Embryonic facial prominence (tissue), 1 donor: ENCODE measurements around the gene ARHGAP4.

Experiments used
- DNase-seq: peaks from one replicate; pipeline ENCODE4 v3.0.0-alpha.2; 2016; ENCODE audit errors: extremely low spot score

ARHGAP4 gene

GRCh38 chrX:153867671-153868070 lies 58.4 kb downstream of the ARHGAP4 start:
- DNase-seq = no peak

GRCh38 chrX:153867139-153867538 lies 58.9 kb downstream of the ARHGAP4 start:
- no peak for DNase-seq

GRCh38 chrX:153866302-153867019 lies 59.6 kb downstream of the ARHGAP4 start:
- DNase-seq = no peak

- DNase-seq = no peak
Measured at GRCh38 chrX:153865685-153866084, 60.4 kb downstream of the ARHGAP4 start.

GRCh38 chrX:153865321-153865580 lies 60.8 kb downstream of the ARHGAP4 start:
- no peak for DNase-seq

GRCh38 chrX:153864561-153865320 lies 61.3 kb downstream of the ARHGAP4 start:
- DNase-seq = no peak

GRCh38 chrX:153864101-153864500 lies 62.0 kb downstream of the ARHGAP4 start:
- DNase-seq = no peak

GRCh38 chrX:153863251-153863991 lies 62.6 kb downstream of the ARHGAP4 start:
- no peak for DNase-seq

GRCh38 chrX:153862369-153863250 lies 63.5 kb downstream of the ARHGAP4 start:
- no peak for DNase-seq

GRCh38 chrX:153861733-153862310 lies 64.2 kb downstream of the ARHGAP4 start:
- DNase-seq = no peak

- no peak for DNase-seq
Measured at GRCh38 chrX:153861151-153861550, 64.9 kb downstream of the ARHGAP4 start.
